Activated T-helper 17 cell treated with anti-CD3 and anti-CD28 coated beads, Interleukin-2, amount 50 U/mL, for 72 hours (primary cell): Measurements from ENCODE around the gene REXO1. TPM values are rescaled to one million over a fixed set of nuclear protein-coding genes. Genes with fewer than 3 reads are reported as not detected.

Source experiments
- ATAC-seq: fragments of 150-1000 bp; cut with Tn5 transposase; replicated peaks from 2 replicates; pipeline ENCODE4 v1.10.0; 2021; ENCODE audit warnings: mild to moderate bottlenecking, moderate library complexity
- H3K27ac Mint-ChIP-seq: one replicate; pipeline ENCODE4 v1.8.0; 2022; ENCODE audit warnings: mixed read lengths
- H3K27me3 Mint-ChIP-seq: one replicate; pipeline ENCODE4 v1.8.0; 2022; ENCODE audit warnings: mixed read lengths
- H3K36me3 Mint-ChIP-seq: one replicate; pipeline ENCODE4 v1.8.0; 2022; ENCODE audit warnings: low read depth, mild to moderate bottlenecking, mixed read lengths
- H3K4me1 Mint-ChIP-seq: one replicate; pipeline ENCODE4 v1.8.0; 2022; ENCODE audit warnings: mixed read lengths
- H3K4me3 Mint-ChIP-seq: one replicate; pipeline ENCODE4 v1.8.0; 2022; ENCODE audit warnings: mild to moderate bottlenecking, mixed read lengths
- H3K9me3 Mint-ChIP-seq: one replicate; pipeline ENCODE4 v1.8.0; 2022; ENCODE audit warnings: mixed read lengths
- total RNA-seq, 2 donors: library from RNA; stranded (reverse); gene quantifications; one replicate each; pipeline ENCODE4 v1.2.3, GENCODE V29; 2022

Gene REXO1
- total RNA-seq, 2 donors from 2014 or later, result 39.7 to 50.0 TPM

GRCh38 chr19:1850809-1851653 lies 2.7 kb upstream of the REXO1 start:
- ATAC-seq, result no peak
- Mint-ChIP-seq H3K27ac (no peak overlapping the region), H3K27me3 (no peaks in the 10 kb centered on the region), H3K4me3 (no peak overlapping the region), H3K36me3 (peaks cover 13% of the 10 kb centered on the region), H3K4me1 (peaks cover 17% of the 10 kb centered on the region), H3K9me3 (no peaks in the 10 kb centered on the region)

- H3K4me3 Mint-ChIP-seq, result no peak overlapping the region
- peaks cover 18% of the 10 kb centered on the region for H3K4me1 Mint-ChIP-seq
- no peak for ATAC-seq
- no peaks in the 10 kb centered on the region for H3K9me3 Mint-ChIP-seq
- peak overlapping the region; percentile 20 for H3K27ac Mint-ChIP-seq
- H3K27me3 Mint-ChIP-seq, result no peaks in the 10 kb centered on the region
- H3K36me3 Mint-ChIP-seq, result peaks cover 17% of the 10 kb centered on the region
Observed at GRCh38 chr19:1849886-1850398, 1.7 kb upstream of the REXO1 start.

GRCh38 chr19:1849132-1849474 lies 820 bp upstream of the REXO1 start:
- peaks cover 18% of the 10 kb centered on the region for H3K36me3 Mint-ChIP-seq
- H3K27me3 Mint-ChIP-seq, result no peaks in the 10 kb centered on the region
- ATAC-seq, result no peak
- peak overlapping the region; percentile 62 for H3K4me3 Mint-ChIP-seq
- H3K9me3 Mint-ChIP-seq, result no peaks in the 10 kb centered on the region
- peak overlapping the region; percentile 79 for H3K27ac Mint-ChIP-seq
- H3K4me1 Mint-ChIP-seq, result peaks cover 20% of the 10 kb centered on the region

GRCh38 chr19:1847684-1848398 lies 442 bp downstream of the REXO1 start:
- H3K4me3 Mint-ChIP-seq, result peak overlapping the region; percentile 84
- peaks cover 15% of the 10 kb centered on the region for H3K4me1 Mint-ChIP-seq

GRCh38 chr19:1847348-1847683 lies 967 bp downstream of the REXO1 start:
- Mint-ChIP-seq H3K9me3 (no peaks in the 10 kb centered on the region), H3K36me3 (peaks cover 22% of the 10 kb centered on the region), H3K27ac (peak overlapping the region; percentile 96), H3K27me3 (no peaks in the 10 kb centered on the region), H3K4me3 (peak overlapping the region; percentile 84), H3K4me1 (peaks cover 15% of the 10 kb centered on the region)
- ATAC-seq, result no peak

More at GRCh38 chr19:1847684-1848398, 442 bp downstream of the REXO1 start:
- Mint-ChIP-seq H3K36me3 (peaks cover 22% of the 10 kb centered on the region), H3K9me3 (no peaks in the 10 kb centered on the region), H3K27me3 (no peaks in the 10 kb centered on the region), H3K27ac (peak overlapping the region; percentile 96)
- ATAC-seq, result peak; percentile 37

- Mint-ChIP-seq H3K27ac (peak overlapping the region; percentile 96), H3K27me3 (no peaks in the 10 kb centered on the region), H3K4me3 (peak overlapping the region; percentile 84), H3K9me3 (no peaks in the 10 kb centered on the region), H3K4me1 (peaks cover 15% of the 10 kb centered on the region), H3K36me3 (peaks cover 29% of the 10 kb centered on the region)
- no peak for ATAC-seq
Observed at GRCh38 chr19:1846517-1847204, 1.6 kb downstream of the REXO1 start.

- ATAC-seq, result no peak
- H3K27me3 Mint-ChIP-seq, result no peaks in the 10 kb centered on the region
- peak overlapping the region; percentile 84 for H3K4me3 Mint-ChIP-seq
- peaks cover 15% of the 10 kb centered on the region for H3K4me1 Mint-ChIP-seq
- no peaks in the 10 kb centered on the region for H3K9me3 Mint-ChIP-seq
- peak overlapping the region; percentile 78 for H3K27ac Mint-ChIP-seq
- H3K36me3 Mint-ChIP-seq, result peaks cover 29% of the 10 kb centered on the region
Observed at GRCh38 chr19:1845642-1846041, 2.6 kb downstream of the REXO1 start.

- H3K27ac Mint-ChIP-seq, result no peak overlapping the region
- peaks cover 13% of the 10 kb centered on the region for H3K4me1 Mint-ChIP-seq
- no peaks in the 10 kb centered on the region for H3K9me3 Mint-ChIP-seq
- H3K36me3 Mint-ChIP-seq, result peaks cover 29% of the 10 kb centered on the region
- no peak for ATAC-seq
- H3K27me3 Mint-ChIP-seq, result no peaks in the 10 kb centered on the region
- no peak overlapping the region for H3K4me3 Mint-ChIP-seq
Observed at GRCh38 chr19:1845125-1845515, 3.2 kb downstream of the REXO1 start.

GRCh38 chr19:1844513-1845124 lies 3.7 kb downstream of the REXO1 start:
- Mint-ChIP-seq H3K36me3 (peaks cover 29% of the 10 kb centered on the region), H3K27me3 (no peaks in the 10 kb centered on the region), H3K9me3 (no peaks in the 10 kb centered on the region), H3K4me3 (no peak overlapping the region), H3K27ac (no peak overlapping the region), H3K4me1 (peaks cover 10% of the 10 kb centered on the region)
- ATAC-seq, result no peak

GRCh38 chr19:1843646-1844394 lies 4.5 kb downstream of the REXO1 start:
- Mint-ChIP-seq H3K27ac (no peak overlapping the region), H3K4me3 (no peak overlapping the region), H3K36me3 (peaks cover 29% of the 10 kb centered on the region), H3K27me3 (no peaks in the 10 kb centered on the region), H3K4me1 (peaks cover 10% of the 10 kb centered on the region), H3K9me3 (no peaks in the 10 kb centered on the region)
- ATAC-seq, result no peak

- H3K4me1 Mint-ChIP-seq, result peaks cover 10% of the 10 kb centered on the region
Observed at GRCh38 chr19:1843116-1843515, 5.2 kb downstream of the REXO1 start.

GRCh38 chr19:1841209-1841924 lies 6.9 kb downstream of the REXO1 start:
- Mint-ChIP-seq H3K27ac (peak overlapping the region; percentile 50), H3K36me3 (peaks cover 26% of the 10 kb centered on the region), H3K4me3 (no peak overlapping the region), H3K27me3 (no peaks in the 10 kb centered on the region), H3K4me1 (peaks cover 10% of the 10 kb centered on the region), H3K9me3 (no peaks in the 10 kb centered on the region)
- ATAC-seq, result no peak

More at GRCh38 chr19:1843116-1843515, 5.2 kb downstream of the REXO1 start:
- Mint-ChIP-seq H3K4me3 (no peak overlapping the region), H3K36me3 (peaks cover 33% of the 10 kb centered on the region), H3K9me3 (no peaks in the 10 kb centered on the region), H3K27ac (no peak overlapping the region), H3K27me3 (no peaks in the 10 kb centered on the region)
- ATAC-seq, result no peak

GRCh38 chr19:1840541-1841115 lies 7.7 kb downstream of the REXO1 start:
- no peak for ATAC-seq
- Mint-ChIP-seq H3K9me3 (no peaks in the 10 kb centered on the region), H3K27me3 (no peaks in the 10 kb centered on the region), H3K4me1 (peaks cover 4% of the 10 kb centered on the region), H3K4me3 (no peak overlapping the region), H3K27ac (peak overlapping the region; percentile 50), H3K36me3 (peaks cover 19% of the 10 kb centered on the region)
